GM06990 (cell line): ENCODE measurements around the gene NCK2.

Experiments used
- DNase-seq: peaks from one replicate; pipeline ENCODE4 v3.0.0-alpha.2; 2011; ENCODE audit not compliant: insufficient read length; ENCODE audit errors: extremely low read depth
- H3K27me3 ChIP-seq: replicated peaks from 2 replicates; pipeline ENCODE4 v1.6.0; 2011; ENCODE audit warnings: low read length; ENCODE audit not compliant: control insufficient read depth, insufficient read depth
- H3K36me3 ChIP-seq: 2 replicates; pipeline ENCODE4 v1.5.1; 2011; ENCODE audit warnings: low read length; ENCODE audit not compliant: control insufficient read depth, insufficient read depth
- H3K4me3 ChIP-seq: replicated peaks from 2 replicates; pipeline ENCODE4 v1.5.1; 2011; ENCODE audit warnings: low read depth, mild to moderate bottlenecking, control low read depth, low read length
- TF ChIP-seq, protein P1 (sequence below): IDR thresholded peaks from 2 replicates; pipeline ENCODE4 v1.5.1; 2011; ENCODE audit warnings: low read length, control low read depth, mild to moderate bottlenecking, inconsistent platforms; ENCODE audit not compliant: insufficient read depth, poor library complexity, severe bottlenecking

NCK2 gene

DNA sequence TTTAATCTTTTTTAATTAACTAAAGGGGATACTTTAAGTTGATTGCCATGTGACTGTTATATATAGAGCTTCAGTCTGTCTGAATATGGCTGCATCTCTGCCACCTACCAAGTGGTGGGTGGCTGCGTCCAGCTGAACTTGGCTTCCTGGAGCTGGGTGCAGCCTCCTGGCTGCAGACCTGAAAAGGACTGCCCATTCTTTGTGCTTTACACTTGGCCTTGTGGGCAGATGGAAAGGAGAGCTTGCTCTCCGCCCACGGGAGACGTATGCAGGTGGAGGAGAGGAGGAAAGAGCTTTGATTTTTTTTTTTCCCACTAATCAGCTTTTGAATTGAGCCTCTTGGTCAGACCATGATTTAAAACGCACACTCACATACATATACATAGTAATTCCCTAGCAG lies 34.7 kb downstream of the NCK2 start:
- TF ChIP-seq, protein P1, sequence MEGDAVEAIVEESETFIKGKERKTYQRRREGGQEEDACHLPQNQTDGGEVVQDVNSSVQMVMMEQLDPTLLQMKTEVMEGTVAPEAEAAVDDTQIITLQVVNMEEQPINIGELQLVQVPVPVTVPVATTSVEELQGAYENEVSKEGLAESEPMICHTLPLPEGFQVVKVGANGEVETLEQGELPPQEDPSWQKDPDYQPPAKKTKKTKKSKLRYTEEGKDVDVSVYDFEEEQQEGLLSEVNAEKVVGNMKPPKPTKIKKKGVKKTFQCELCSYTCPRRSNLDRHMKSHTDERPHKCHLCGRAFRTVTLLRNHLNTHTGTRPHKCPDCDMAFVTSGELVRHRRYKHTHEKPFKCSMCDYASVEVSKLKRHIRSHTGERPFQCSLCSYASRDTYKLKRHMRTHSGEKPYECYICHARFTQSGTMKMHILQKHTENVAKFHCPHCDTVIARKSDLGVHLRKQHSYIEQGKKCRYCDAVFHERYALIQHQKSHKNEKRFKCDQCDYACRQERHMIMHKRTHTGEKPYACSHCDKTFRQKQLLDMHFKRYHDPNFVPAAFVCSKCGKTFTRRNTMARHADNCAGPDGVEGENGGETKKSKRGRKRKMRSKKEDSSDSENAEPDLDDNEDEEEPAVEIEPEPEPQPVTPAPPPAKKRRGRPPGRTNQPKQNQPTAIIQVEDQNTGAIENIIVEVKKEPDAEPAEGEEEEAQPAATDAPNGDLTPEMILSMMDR, result no peak
- Histone ChIP-seq H3K36me3 (no peaks in the 10 kb centered on the region; the same call in none of the 2 replicates), H3K4me3 (no peak overlapping the region), H3K27me3 (no peaks in the 10 kb centered on the region)
- DNase-seq, result no peak

DNA sequence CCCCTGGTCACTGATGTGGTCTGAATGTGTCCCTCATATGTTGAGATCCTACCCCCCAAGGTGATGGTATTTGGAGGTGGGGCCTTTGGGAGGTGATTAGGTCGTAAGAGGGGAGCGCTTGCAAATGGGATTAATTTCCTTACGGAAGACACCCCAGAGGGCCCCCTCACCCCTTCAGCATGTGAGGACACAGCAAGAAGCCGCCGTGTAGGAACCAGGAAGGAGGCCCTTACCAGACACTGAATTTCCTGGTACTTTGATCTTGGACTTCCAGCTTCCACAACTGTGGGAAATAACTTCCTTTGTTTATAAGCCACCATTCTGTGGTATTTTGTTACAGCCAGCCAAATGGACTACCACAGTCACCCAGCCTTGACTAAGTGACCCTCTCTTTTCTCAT lies 35.9 kb downstream of the NCK2 start:
- no peaks in the 10 kb centered on the region for H3K27me3 ChIP-seq
- no peak for DNase-seq
- H3K36me3 ChIP-seq, result no peaks in the 10 kb centered on the region; the same call in none of the 2 replicates
- TF ChIP-seq, protein P1, result no peak
- no peak overlapping the region for H3K4me3 ChIP-seq

DNA sequence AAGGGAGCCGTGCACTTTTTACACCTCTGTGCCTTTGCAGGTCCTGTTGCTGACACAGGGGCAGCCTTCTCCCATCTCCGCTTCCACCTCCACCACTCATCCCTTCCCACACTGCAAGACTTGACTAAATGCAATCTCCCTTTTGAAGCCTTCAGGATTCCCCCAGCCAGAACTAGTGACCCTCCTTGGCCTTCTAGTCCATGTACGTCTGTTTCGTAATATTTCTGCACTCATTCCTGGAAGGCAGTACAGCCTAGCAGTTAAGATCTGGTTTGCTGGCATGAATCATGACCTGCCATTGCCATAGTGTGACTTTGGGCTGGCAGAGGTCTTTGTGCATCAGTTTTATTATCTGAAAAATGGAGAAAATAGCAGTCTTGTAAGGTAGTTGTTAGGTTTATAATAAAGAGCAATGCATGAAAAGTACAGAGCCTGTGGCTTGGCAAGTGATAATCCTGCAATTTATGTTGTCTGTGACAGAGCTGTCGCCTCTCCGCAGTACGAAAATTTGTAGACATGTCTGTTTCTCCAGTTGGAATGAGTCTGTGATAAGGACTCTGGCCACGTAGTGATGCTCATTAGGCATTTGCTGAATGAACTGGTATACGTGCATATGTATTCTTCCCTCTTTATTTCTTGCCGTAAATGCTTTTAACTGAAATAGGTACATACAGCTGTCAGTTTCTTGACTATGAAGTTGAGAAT lies 36.7 kb downstream of the NCK2 start:
- H3K27me3 ChIP-seq, result no peaks in the 10 kb centered on the region
- H3K36me3 ChIP-seq, result no peaks in the 10 kb centered on the region; the same call in none of the 2 replicates
- no peak for DNase-seq
- no peak overlapping the region for H3K4me3 ChIP-seq
- TF ChIP-seq, protein P1, result no peak

DNA sequence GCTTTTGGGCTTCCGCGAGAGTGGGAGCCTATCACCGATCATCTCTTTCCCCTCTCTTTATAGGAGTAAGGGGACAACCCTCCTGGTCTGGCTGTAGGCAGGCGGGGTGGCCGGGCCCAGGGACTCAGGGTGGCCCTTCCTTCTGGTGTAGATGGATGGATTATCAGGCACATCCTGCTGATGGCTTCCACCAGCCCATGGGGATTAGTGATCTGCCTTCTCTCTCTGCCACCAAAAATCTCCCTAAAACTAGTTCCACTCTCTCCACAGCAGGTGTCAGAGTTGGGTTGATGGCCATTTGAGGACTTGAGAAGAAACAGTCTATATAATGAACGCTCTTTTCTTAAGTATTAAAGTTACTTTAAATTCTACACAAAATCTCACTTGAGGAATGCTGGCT lies 37.4 kb downstream of the NCK2 start:
- no peaks in the 10 kb centered on the region; the same call in none of the 2 replicates for H3K36me3 ChIP-seq
- no peak overlapping the region for H3K4me3 ChIP-seq
- TF ChIP-seq, protein P1, result no peak
- H3K27me3 ChIP-seq, result no peaks in the 10 kb centered on the region
- no peak for DNase-seq

DNA sequence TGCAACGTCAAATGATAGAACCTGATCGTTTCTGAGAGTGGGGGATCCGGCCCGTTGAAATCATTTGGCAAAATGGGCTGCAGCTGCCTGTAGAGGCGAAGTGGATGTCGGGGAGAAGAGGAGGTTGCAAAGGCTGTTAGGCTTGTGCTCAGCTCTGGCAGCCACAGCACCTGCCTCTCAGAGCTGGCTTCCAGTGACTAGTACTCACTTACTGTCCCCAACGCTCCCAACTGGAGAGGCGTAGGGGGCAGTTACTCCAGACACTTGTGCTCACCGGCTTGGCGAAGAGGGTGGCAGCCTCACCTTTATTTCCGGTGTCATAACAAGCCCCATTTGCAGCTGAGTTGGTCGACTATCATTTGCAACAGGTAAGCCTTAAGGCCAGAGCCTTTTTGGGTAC lies 37.9 kb downstream of the NCK2 start:
- H3K36me3 ChIP-seq, result no peaks in the 10 kb centered on the region; the same call in none of the 2 replicates
- no peaks in the 10 kb centered on the region for H3K27me3 ChIP-seq
- no peak for DNase-seq
- TF ChIP-seq, protein P1, result no peak
- no peak overlapping the region for H3K4me3 ChIP-seq
